SK-N-SH treated with all-trans-retinoic acid at 6 μM for 48 hours (cell line): ENCODE results near the gene SLC6A18.

Source experiments
- ATAC-seq: fragments of 200-7000 bp; cut with Tn5 transposase; 3 replicates; pipeline ENCODE4 v1.9.1; 2020; ENCODE audit warnings: mild to moderate bottlenecking, moderate library complexity
- ARNTL ChIP-seq: fragments of 450-650 bp; formaldehyde crosslinking; IDR thresholded peaks from 2 replicates; pipeline ENCODE4 v1.5.0; 2020; ENCODE audit warnings: low read depth, mild to moderate bottlenecking, moderate library complexity, borderline replicate concordance
- BACH2 ChIP-seq: fragments of 250-450 bp; sonication (Bioruptor Pico); IDR thresholded peaks from 2 replicates; pipeline ENCODE4 v1.9.0; 2021; ENCODE audit warnings: mild to moderate bottlenecking, borderline replicate concordance
- CSDC2 ChIP-seq: fragments of 250-450 bp; sonication (Bioruptor Pico); IDR thresholded peaks from 2 replicates; pipeline ENCODE4 v1.5.0; 2020; ENCODE audit warnings: mild to moderate bottlenecking, moderate library complexity
- ESRRG ChIP-seq: fragments of 250-450 bp; sonication (Bioruptor Pico); IDR thresholded peaks from 2 replicates; pipeline ENCODE4 v1.6.1; 2021; ENCODE audit warnings: mild to moderate bottlenecking
- GLIS3 ChIP-seq: fragments of 250-450 bp; sonication (Bioruptor Pico); IDR thresholded peaks from 2 replicates; pipeline ENCODE4 v1.5.0; 2020; ENCODE audit warnings: mild to moderate bottlenecking, moderate library complexity
- ISL1 ChIP-seq: fragments of 250-450 bp; sonication (Bioruptor Pico); IDR thresholded peaks from 2 replicates; pipeline ENCODE4 v2.1.2; 2022; ENCODE audit warnings: mild to moderate bottlenecking, moderate library complexity
- OSR1 ChIP-seq: fragments of 250-450 bp; sonication (Bioruptor Pico); IDR thresholded peaks from 2 replicates; pipeline ENCODE4 v1.8.0; 2022; ENCODE audit warnings: moderate library complexity, mild to moderate bottlenecking, inconsistent platforms
- PPARA ChIP-seq: fragments of 250-450 bp; sonication (Bioruptor Pico); IDR thresholded peaks from 2 replicates; pipeline ENCODE4 v1.5.0; 2020; ENCODE audit warnings: mild to moderate bottlenecking, borderline replicate concordance
- RARB ChIP-seq: fragments of 250-450 bp; sonication (Bioruptor Pico); IDR thresholded peaks from 2 replicates; pipeline ENCODE4 v1.8.0; 2021; ENCODE audit warnings: mild to moderate bottlenecking, moderate library complexity
- SNAI2 ChIP-seq: fragments of 250-450 bp; sonication (Bioruptor Pico); IDR thresholded peaks from 2 replicates; pipeline ENCODE4 v1.5.0; 2020; ENCODE audit warnings: mild to moderate bottlenecking, moderate library complexity
- TCF4 ChIP-seq: fragments of 250-450 bp; sonication (Bioruptor Pico); IDR thresholded peaks from 2 replicates; pipeline ENCODE4 v1.8.0; 2021; ENCODE audit warnings: mild to moderate bottlenecking, moderate library complexity, borderline replicate concordance
- TOX ChIP-seq: fragments of 250-450 bp; sonication (Bioruptor Pico); IDR thresholded peaks from 2 replicates; pipeline ENCODE4 v1.8.0; 2021; ENCODE audit warnings: mild to moderate bottlenecking, moderate library complexity, borderline replicate concordance
- TSHZ2 ChIP-seq: fragments of 250-450 bp; sonication (Bioruptor Pico); IDR thresholded peaks from 2 replicates; pipeline ENCODE4 v1.5.0; 2020; ENCODE audit warnings: mild to moderate bottlenecking, moderate library complexity
- ZC3H10 ChIP-seq: fragments of 250-450 bp; sonication (Bioruptor Pico); IDR thresholded peaks from 2 replicates; pipeline ENCODE4 v1.5.1; 2021; ENCODE audit warnings: mild to moderate bottlenecking, moderate library complexity
- ZFP3 ChIP-seq: fragments of 250-450 bp; sonication (Bioruptor Pico); IDR thresholded peaks from 2 replicates; pipeline ENCODE4 v1.5.0; 2020; ENCODE audit warnings: mild to moderate bottlenecking, moderate library complexity
- ZFP30 ChIP-seq: fragments of 450-650 bp; formaldehyde crosslinking; IDR thresholded peaks from 2 replicates; pipeline ENCODE4 v1.5.0; 2022; ENCODE audit warnings: mild to moderate bottlenecking, moderate library complexity
- ZNF565 ChIP-seq: fragments of 450-650 bp; formaldehyde crosslinking; conservative IDR thresholded peaks from 2 replicates; pipeline ENCODE4 v1.5.0; 2020; ENCODE audit warnings: low read depth, mild to moderate bottlenecking, moderate library complexity
- TF ChIP-seq, protein P1 (sequence below): fragments of 250-450 bp; sonication (Bioruptor Pico); IDR thresholded peaks from 2 replicates; pipeline ENCODE4 v1.5.1; 2020; ENCODE audit warnings: low read depth, mild to moderate bottlenecking, moderate library complexity
- TF ChIP-seq, protein P2 (sequence below): fragments of 250-450 bp; sonication (Bioruptor Pico); IDR thresholded peaks from 2 replicates; pipeline ENCODE4 v1.8.0; 2021; ENCODE audit warnings: low read depth, mild to moderate bottlenecking, moderate library complexity, borderline replicate concordance
- TF ChIP-seq, protein P3 (sequence below): fragments of 250-450 bp; sonication (Bioruptor Pico); IDR thresholded peaks from 2 replicates; pipeline ENCODE4 v1.5.1; 2021; ENCODE audit warnings: mild to moderate bottlenecking, moderate library complexity
- TF ChIP-seq, protein P4 (sequence below): fragments of 250-450 bp; sonication (Bioruptor Pico); IDR thresholded peaks from 2 replicates; pipeline ENCODE4 v1.8.0; 2020; ENCODE audit warnings: mild to moderate bottlenecking, moderate library complexity, borderline replicate concordance

SLC6A18 gene

GRCh38 chr5:1185038-1185627 lies 40.0 kb upstream of the SLC6A18 start:
- no peak for ATAC-seq
- TF ChIP-seq, protein P1, sequence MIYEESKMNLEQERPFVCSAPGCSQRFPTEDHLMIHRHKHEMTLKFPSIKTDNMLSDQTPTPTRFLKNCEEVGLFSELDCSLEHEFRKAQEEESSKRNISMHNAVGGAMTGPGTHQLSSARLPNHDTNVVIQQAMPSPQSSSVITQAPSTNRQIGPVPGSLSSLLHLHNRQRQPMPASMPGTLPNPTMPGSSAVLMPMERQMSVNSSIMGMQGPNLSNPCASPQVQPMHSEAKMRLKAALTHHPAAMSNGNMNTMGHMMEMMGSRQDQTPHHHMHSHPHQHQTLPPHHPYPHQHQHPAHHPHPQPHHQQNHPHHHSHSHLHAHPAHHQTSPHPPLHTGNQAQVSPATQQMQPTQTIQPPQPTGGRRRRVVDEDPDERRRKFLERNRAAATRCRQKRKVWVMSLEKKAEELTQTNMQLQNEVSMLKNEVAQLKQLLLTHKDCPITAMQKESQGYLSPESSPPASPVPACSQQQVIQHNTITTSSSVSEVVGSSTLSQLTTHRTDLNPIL (CRISPR knock-in tag), result no peak
- TF ChIP-seq BACH2 (CRISPR knock-in tag) (no peak), ZFP3 (no peak), ARNTL (CRISPR knock-in tag) (no peak), TOX (CRISPR knock-in tag) (no peak), ISL1 (no peak), SNAI2 (no peak), RARB (CRISPR knock-in tag) (no peak), TSHZ2 (no peak), OSR1 (CRISPR knock-in tag) (no peak), GLIS3 (no peak), ZFP30 (CRISPR knock-in tag) (no peak), ZNF565 (CRISPR knock-in tag) (no peak), TCF4 (CRISPR knock-in tag) (no peak), ZC3H10 (CRISPR knock-in tag) (no peak), ESRRG (no peak)
- TF ChIP-seq, protein P2, sequence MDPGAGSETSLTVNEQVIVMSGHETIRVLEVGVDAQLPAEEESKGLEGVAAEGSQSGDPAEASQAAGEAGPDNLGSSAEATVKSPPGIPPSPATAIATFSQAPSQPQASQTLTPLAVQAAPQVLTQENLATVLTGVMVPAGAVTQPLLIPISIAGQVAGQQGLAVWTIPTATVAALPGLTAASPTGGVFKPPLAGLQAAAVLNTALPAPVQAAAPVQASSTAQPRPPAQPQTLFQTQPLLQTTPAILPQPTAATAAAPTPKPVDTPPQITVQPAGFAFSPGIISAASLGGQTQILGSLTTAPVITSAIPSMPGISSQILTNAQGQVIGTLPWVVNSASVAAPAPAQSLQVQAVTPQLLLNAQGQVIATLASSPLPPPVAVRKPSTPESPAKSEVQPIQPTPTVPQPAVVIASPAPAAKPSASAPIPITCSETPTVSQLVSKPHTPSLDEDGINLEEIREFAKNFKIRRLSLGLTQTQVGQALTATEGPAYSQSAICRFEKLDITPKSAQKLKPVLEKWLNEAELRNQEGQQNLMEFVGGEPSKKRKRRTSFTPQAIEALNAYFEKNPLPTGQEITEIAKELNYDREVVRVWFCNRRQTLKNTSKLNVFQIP, result no peak
- TF ChIP-seq, protein P3, sequence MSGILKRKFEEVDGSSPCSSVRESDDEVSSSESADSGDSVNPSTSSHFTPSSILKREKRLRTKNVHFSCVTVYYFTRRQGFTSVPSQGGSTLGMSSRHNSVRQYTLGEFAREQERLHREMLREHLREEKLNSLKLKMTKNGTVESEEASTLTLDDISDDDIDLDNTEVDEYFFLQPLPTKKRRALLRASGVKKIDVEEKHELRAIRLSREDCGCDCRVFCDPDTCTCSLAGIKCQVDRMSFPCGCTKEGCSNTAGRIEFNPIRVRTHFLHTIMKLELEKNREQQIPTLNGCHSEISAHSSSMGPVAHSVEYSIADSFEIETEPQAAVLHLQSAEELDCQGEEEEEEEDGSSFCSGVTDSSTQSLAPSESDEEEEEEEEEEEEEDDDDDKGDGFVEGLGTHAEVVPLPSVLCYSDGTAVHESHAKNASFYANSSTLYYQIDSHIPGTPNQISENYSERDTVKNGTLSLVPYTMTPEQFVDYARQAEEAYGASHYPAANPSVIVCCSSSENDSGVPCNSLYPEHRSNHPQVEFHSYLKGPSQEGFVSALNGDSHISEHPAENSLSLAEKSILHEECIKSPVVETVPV (CRISPR knock-in tag), result no peak
- TF ChIP-seq, protein P4, sequence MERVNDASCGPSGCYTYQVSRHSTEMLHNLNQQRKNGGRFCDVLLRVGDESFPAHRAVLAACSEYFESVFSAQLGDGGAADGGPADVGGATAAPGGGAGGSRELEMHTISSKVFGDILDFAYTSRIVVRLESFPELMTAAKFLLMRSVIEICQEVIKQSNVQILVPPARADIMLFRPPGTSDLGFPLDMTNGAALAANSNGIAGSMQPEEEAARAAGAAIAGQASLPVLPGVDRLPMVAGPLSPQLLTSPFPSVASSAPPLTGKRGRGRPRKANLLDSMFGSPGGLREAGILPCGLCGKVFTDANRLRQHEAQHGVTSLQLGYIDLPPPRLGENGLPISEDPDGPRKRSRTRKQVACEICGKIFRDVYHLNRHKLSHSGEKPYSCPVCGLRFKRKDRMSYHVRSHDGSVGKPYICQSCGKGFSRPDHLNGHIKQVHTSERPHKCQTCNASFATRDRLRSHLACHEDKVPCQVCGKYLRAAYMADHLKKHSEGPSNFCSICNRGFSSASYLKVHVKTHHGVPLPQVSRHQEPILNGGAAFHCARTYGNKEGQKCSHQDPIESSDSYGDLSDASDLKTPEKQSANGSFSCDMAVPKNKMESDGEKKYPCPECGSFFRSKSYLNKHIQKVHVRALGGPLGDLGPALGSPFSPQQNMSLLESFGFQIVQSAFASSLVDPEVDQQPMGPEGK, result no peak
- TF ChIP-seq, all 23 proteins: peak for 0

- peak; percentile 42; the same call in 1 of the 3 replicates for ATAC-seq
- TF ChIP-seq RARB (CRISPR knock-in tag) (no peak), OSR1 (CRISPR knock-in tag) (no peak), SNAI2 (no peak), ISL1 (no peak), TSHZ2 (no peak), CSDC2 (CRISPR knock-in tag) (no peak), BACH2 (CRISPR knock-in tag) (no peak), PPARA (CRISPR knock-in tag) (no peak)
- TF ChIP-seq, protein P4, result no peak
- TF ChIP-seq, protein P3 (CRISPR knock-in tag), result no peak
- TF ChIP-seq, protein P1 (CRISPR knock-in tag), result no peak
Measured at GRCh38 chr5:1185629-1186350, 39.4 kb upstream of the SLC6A18 start.
